Mononuclear cell (primary cell): ENCODE data around the gene ZDHHC3. TPM values are rescaled to one million over a fixed set of nuclear protein-coding genes. Genes with fewer than 3 reads are reported as not detected.

Experiments used
- H3K27me3 ChIP-seq: 2 replicates; pipeline ENCODE4 v1.6.0; 2011; ENCODE audit warnings: low read length, control low read depth; ENCODE audit not compliant: insufficient read depth
- H3K4me1 ChIP-seq: 2 replicates; pipeline ENCODE4 v1.5.1; 2011; ENCODE audit warnings: mild to moderate bottlenecking, low read length, control low read depth; ENCODE audit not compliant: insufficient read depth
- H3K4me3 ChIP-seq: 2 replicates; pipeline ENCODE4 v1.5.1; 2011; ENCODE audit warnings: mild to moderate bottlenecking, low read length, moderate library complexity
- H3K9me3 ChIP-seq: 2 replicates; pipeline ENCODE4 v1.5.1; 2011; ENCODE audit warnings: low read depth, mild to moderate bottlenecking, control low read depth, low read length
- total RNA-seq: library from RNA; depleted of rRNA; stranded (reverse); fragments of >200 nt; gene quantifications from one replicate; pipeline ENCODE4 v1.2.3, GENCODE V29; 2012

The ZDHHC3 gene
- total RNA-seq, 1 donor: 55.9 TPM

- no peaks in the 10 kb centered on the region for H3K27me3 ChIP-seq
Observed at GRCh38 chr3:44914936-44915335, 61.0 kb downstream of the ZDHHC3 start.

GRCh38 chr3:44913868-44914468, 62.0 kb downstream of the ZDHHC3 start:
- no peak overlapping the region for H3K4me3 ChIP-seq
- H3K27me3 ChIP-seq: peaks cover 4% of the 10 kb centered on the region
- H3K9me3 ChIP-seq: no peaks in the 10 kb centered on the region
- no peaks in the 10 kb centered on the region for H3K4me1 ChIP-seq

More at GRCh38 chr3:44914936-44915335, 61.0 kb downstream of the ZDHHC3 start:
- no peaks in the 10 kb centered on the region for H3K9me3 ChIP-seq
- H3K4me3 ChIP-seq: no peak overlapping the region
- no peaks in the 10 kb centered on the region for H3K4me1 ChIP-seq

- H3K27me3 ChIP-seq: peaks cover 8% of the 10 kb centered on the region
- H3K4me1 ChIP-seq: no peaks in the 10 kb centered on the region
- H3K4me3 ChIP-seq: no peak overlapping the region
- no peaks in the 10 kb centered on the region for H3K9me3 ChIP-seq
Observed at GRCh38 chr3:44910693-44911092, 65.3 kb downstream of the ZDHHC3 start.

- Histone ChIP-seq H3K9me3 (no peaks in the 10 kb centered on the region), H3K4me3 (no peak overlapping the region), H3K4me1 (no peaks in the 10 kb centered on the region), H3K27me3 (peaks cover 8% of the 10 kb centered on the region)
Observed at GRCh38 chr3:44909063-44909462, 66.9 kb downstream of the ZDHHC3 start.

- Histone ChIP-seq H3K4me1 (no peaks in the 10 kb centered on the region), H3K27me3 (peaks cover 8% of the 10 kb centered on the region), H3K9me3 (no peaks in the 10 kb centered on the region), H3K4me3 (no peak overlapping the region)
Observed at GRCh38 chr3:44907612-44908011, 68.4 kb downstream of the ZDHHC3 start.

- Histone ChIP-seq H3K27me3 (peaks cover 8% of the 10 kb centered on the region), H3K9me3 (no peaks in the 10 kb centered on the region)
Observed at GRCh38 chr3:44906997-44907396, 69.0 kb downstream of the ZDHHC3 start.

GRCh38 chr3:44905446-44906157, 70.4 kb downstream of the ZDHHC3 start:
- Histone ChIP-seq H3K4me1 (no peaks in the 10 kb centered on the region), H3K4me3 (no peak overlapping the region), H3K27me3 (peaks cover 8% of the 10 kb centered on the region), H3K9me3 (no peaks in the 10 kb centered on the region)

More at GRCh38 chr3:44906997-44907396, 69.0 kb downstream of the ZDHHC3 start:
- Histone ChIP-seq H3K4me1 (no peaks in the 10 kb centered on the region), H3K4me3 (no peak overlapping the region)

GRCh38 chr3:44903751-44904150, 72.2 kb downstream of the ZDHHC3 start:
- H3K27me3 ChIP-seq: peaks cover 1% of the 10 kb centered on the region
- no peaks in the 10 kb centered on the region for H3K9me3 ChIP-seq
- H3K4me1 ChIP-seq: no peaks in the 10 kb centered on the region
- H3K4me3 ChIP-seq: no peak overlapping the region

- Histone ChIP-seq H3K4me3 (no peak overlapping the region), H3K9me3 (no peaks in the 10 kb centered on the region), H3K4me1 (no peaks in the 10 kb centered on the region), H3K27me3 (no peaks in the 10 kb centered on the region)
Observed at GRCh38 chr3:44903314-44903713, 72.7 kb downstream of the ZDHHC3 start.

GRCh38 chr3:44902628-44903027, 73.3 kb downstream of the ZDHHC3 start:
- Histone ChIP-seq H3K4me1 (no peaks in the 10 kb centered on the region), H3K4me3 (no peak overlapping the region), H3K9me3 (no peaks in the 10 kb centered on the region), H3K27me3 (no peaks in the 10 kb centered on the region)

- no peaks in the 10 kb centered on the region for H3K9me3 ChIP-seq
- no peaks in the 10 kb centered on the region for H3K27me3 ChIP-seq
- no peak overlapping the region for H3K4me3 ChIP-seq
- no peaks in the 10 kb centered on the region for H3K4me1 ChIP-seq
Observed at GRCh38 chr3:44899683-44900367, 76.1 kb downstream of the ZDHHC3 start.

- Histone ChIP-seq H3K27me3 (no peaks in the 10 kb centered on the region), H3K9me3 (no peaks in the 10 kb centered on the region), H3K4me1 (no peaks in the 10 kb centered on the region), H3K4me3 (no peak overlapping the region)
Observed at GRCh38 chr3:44896440-44896839, 79.5 kb downstream of the ZDHHC3 start.

- no peaks in the 10 kb centered on the region for H3K27me3 ChIP-seq
- H3K4me1 ChIP-seq: no peaks in the 10 kb centered on the region
- no peaks in the 10 kb centered on the region for H3K9me3 ChIP-seq
- no peak overlapping the region for H3K4me3 ChIP-seq
Observed at GRCh38 chr3:44894485-44894884, 81.5 kb downstream of the ZDHHC3 start.

- Histone ChIP-seq H3K9me3 (no peaks in the 10 kb centered on the region), H3K27me3 (no peaks in the 10 kb centered on the region), H3K4me3 (no peak overlapping the region), H3K4me1 (no peaks in the 10 kb centered on the region)
Observed at GRCh38 chr3:44893097-44893496, 82.9 kb downstream of the ZDHHC3 start.

GRCh38 chr3:44892689-44893088, 83.3 kb downstream of the ZDHHC3 start:
- no peak overlapping the region for H3K4me3 ChIP-seq

More at GRCh38 chr3:44892689-44893088, 83.3 kb downstream of the ZDHHC3 start:
- Histone ChIP-seq H3K4me1 (no peaks in the 10 kb centered on the region), H3K9me3 (no peaks in the 10 kb centered on the region), H3K27me3 (no peaks in the 10 kb centered on the region)
